ENCODE measurements around the gene TATDN3.

DNA sequence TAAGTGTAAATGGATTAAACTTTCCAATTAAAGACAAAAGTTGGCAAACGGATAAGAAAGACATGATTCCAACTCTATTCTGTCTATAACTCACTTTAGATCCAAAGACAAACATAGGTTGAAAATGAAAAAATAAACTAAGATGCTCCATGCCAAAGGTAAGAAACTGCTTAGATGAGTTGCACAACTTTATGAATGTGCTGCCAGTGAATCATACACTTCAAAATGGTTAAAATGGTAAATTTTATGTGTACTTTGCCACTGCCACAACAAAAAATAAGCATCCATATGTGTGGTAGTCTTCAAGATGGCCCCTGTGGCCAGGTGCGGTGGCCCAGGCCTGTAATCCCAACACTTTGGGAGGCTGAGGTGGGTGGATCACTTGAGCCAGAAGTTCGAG, 45.1 kb upstream of the TATDN3 start:
- TF ChIP-seq, protein P1, sequence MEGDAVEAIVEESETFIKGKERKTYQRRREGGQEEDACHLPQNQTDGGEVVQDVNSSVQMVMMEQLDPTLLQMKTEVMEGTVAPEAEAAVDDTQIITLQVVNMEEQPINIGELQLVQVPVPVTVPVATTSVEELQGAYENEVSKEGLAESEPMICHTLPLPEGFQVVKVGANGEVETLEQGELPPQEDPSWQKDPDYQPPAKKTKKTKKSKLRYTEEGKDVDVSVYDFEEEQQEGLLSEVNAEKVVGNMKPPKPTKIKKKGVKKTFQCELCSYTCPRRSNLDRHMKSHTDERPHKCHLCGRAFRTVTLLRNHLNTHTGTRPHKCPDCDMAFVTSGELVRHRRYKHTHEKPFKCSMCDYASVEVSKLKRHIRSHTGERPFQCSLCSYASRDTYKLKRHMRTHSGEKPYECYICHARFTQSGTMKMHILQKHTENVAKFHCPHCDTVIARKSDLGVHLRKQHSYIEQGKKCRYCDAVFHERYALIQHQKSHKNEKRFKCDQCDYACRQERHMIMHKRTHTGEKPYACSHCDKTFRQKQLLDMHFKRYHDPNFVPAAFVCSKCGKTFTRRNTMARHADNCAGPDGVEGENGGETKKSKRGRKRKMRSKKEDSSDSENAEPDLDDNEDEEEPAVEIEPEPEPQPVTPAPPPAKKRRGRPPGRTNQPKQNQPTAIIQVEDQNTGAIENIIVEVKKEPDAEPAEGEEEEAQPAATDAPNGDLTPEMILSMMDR (IDR thresholded peaks at IDR 0.05): no peak
- TF ChIP-seq POLR2A (IDR thresholded peaks at IDR 0.05): no peak
